Peyer's patch (tissue), 4 donors: Measurements from ENCODE around the gene GRK6. TPM values are rescaled to one million over a fixed set of nuclear protein-coding genes. Genes with fewer than 3 reads are reported as not detected.

ENCODE experiments used
- DNase-seq, 3 donors: peaks; one replicate each; pipeline ENCODE4 v3.0.0-alpha.2; 2017 to 2019
- H3K27ac ChIP-seq, 4 donors: fragments of 200-600 bp; sonication (generic); one replicate each; pipeline ENCODE4 v1.5.1; 2016 to 2019
- H3K27me3 ChIP-seq, 2 donors: fragments of 200-600 bp; sonication (generic); one replicate each; pipeline ENCODE4 v1.5.1; 2019
- H3K36me3 ChIP-seq, 3 donors: fragments of 200-600 bp; sonication (generic); one replicate each; pipeline ENCODE4 v1.5.1; 2016 to 2019
- H3K4me1 ChIP-seq, 4 donors: fragments of 200-600 bp; sonication (generic); one replicate each; pipeline ENCODE4 v1.5.1; 2016 to 2019
- H3K4me3 ChIP-seq, 4 donors: fragments of 200-600 bp; sonication (generic); 1 replicate in 3 of 4; 2 replicates in 1 of 4; pipeline ENCODE4 v1.5.1; 2016 to 2019; ENCODE audit warnings: mild to moderate bottlenecking in 1 of 4
- H3K9me3 ChIP-seq, 4 donors: fragments of 200-600 bp; sonication (generic); one replicate each; pipeline ENCODE4 v1.5.1; 2016 to 2019; ENCODE audit warnings: mild to moderate bottlenecking in 1 of 4
- CTCF ChIP-seq, 6 experiments: fragments of 450-650 bp in 4 of 6; fragments of 200-600 bp in 2 of 6; sonication (generic) in 1 of 6; IDR thresholded peaks; one replicate each; pipeline ENCODE4 v1.5.1; 2017 to 2019; ENCODE audit warnings: antibody characterized with exemption in 6 of 6, mild to moderate bottlenecking in 3 of 6, moderate library complexity in 1 of 6
- POLR2A ChIP-seq, 2 donors: fragments of 450-650 bp; IDR thresholded peaks; one replicate each; pipeline ENCODE4 v1.5.1; 2017; ENCODE audit warnings: antibody characterized with exemption in 2 of 2, mild to moderate bottlenecking in 2 of 2, moderate library complexity in 2 of 2
- total RNA-seq, 4 donors: library from RNA; depleted of rRNA; stranded (reverse); fragments of >200 nt; gene quantifications; one replicate each; pipeline ENCODE4 v1.1.0, GENCODE V29; 2016

The GRK6 gene
- total RNA-seq, 4 donors from 2014 or later, result 36.2 to 140 (median 40.7) TPM

DNA sequence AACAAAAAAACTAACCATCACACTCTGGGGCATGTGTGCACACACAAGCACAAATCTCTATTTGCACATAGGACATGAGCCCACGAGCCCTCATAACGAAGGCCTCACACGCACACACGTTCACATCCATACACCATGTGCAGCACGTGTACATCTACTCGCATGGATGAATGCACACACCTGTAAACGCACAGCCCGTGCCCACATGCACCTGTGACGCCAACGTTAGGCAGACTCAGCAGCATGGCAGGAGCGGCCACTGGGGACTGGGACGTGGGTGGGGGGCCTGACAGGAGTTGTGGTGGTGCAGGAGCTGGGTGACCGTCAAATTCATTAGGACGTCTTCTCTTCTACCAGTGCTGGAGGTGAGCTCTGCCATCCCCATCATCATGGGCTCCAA is 39.1 kb upstream of the GRK6 start:
- Histone ChIP-seq H3K27ac (peak overlapping the region in 1 of 4 donors; percentile 74), H3K4me3 (no peak overlapping the region), H3K4me1 (peaks cover 0 to 29% (median 21%) of the 10 kb centered on the region in 4 donors), H3K36me3 (no peaks in the 10 kb centered on the region), H3K27me3 (no peaks in the 10 kb centered on the region), H3K9me3 (no peaks in the 10 kb centered on the region)
- no peak for DNase-seq
- TF ChIP-seq POLR2A (IDR thresholded peaks at IDR 0.05), result no peak
- TF ChIP-seq CTCF (IDR thresholded peaks at IDR 0.05), result no peak

GRCh38 chr5:177388521-177389052 is 37.9 kb upstream of the GRK6 start:
- peaks cover 0 to 29% (median 21%) of the 10 kb centered on the region in 4 donors for H3K4me1 ChIP-seq
- H3K36me3 ChIP-seq, result no peaks in the 10 kb centered on the region
- peak overlapping the region; percentile 32 to 74 (median 54) for H3K27ac ChIP-seq
- no peak for DNase-seq
- TF ChIP-seq POLR2A (IDR thresholded peaks at IDR 0.05) (no peak), CTCF (IDR thresholded peaks at IDR 0.05) (no peak)
- H3K4me3 ChIP-seq, result no peak overlapping the region
- no peaks in the 10 kb centered on the region for H3K9me3 ChIP-seq
- no peaks in the 10 kb centered on the region for H3K27me3 ChIP-seq

DNA sequence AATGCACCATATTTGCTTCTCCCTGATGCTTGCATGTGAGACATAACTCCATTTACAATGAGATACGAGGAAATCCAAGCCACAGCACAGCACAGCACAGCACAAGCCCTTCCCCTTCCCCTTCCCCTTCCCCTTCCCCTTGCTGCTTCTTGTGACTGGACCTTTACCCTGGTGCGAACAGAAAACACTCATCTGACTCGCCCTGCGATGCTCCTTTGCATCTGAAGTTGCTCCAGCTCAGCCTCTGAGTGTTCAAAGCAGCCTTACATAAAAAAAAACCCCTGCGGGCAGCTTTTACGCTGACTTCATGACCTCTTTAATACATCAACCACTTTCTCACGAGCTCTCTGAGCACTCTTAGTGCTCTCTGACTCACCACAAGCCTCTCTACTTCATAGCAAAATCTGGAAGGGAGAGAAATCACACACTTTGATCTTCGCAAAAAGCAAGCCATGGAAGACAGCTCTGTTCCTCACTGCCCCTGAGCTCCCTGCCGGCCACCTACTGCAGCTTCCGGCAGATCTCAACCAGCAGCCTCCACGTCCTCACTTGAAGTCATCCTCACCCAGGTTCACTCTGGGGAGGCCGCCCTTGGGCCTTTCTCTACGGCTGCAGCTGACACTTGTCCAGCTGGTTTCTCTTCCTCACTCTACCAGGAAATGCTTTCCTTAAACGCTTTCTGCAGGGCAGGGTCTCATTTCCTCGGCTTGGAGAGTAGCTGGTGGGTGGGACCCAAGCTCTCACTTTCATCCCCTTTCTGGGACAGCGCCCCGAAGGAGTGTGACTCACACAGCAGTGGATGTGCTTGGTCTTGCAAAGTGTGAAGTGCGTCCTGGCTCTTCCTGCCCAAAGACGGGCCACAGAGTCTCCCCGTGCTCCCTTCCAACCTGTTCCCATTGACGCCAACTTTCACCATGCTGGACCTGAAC is 37.0 kb upstream of the GRK6 start:
- H3K4me3 ChIP-seq, result no peak overlapping the region
- DNase-seq, result peak in 2 of 3 donors; percentile 57 to 70
- no peaks in the 10 kb centered on the region for H3K9me3 ChIP-seq
- TF ChIP-seq POLR2A (IDR thresholded peaks at IDR 0.05), result no peak
- peak in 1 of 6 experiments; percentile 2 for TF ChIP-seq CTCF (IDR thresholded peaks at IDR 0.05)
- H3K36me3 ChIP-seq, result no peaks in the 10 kb centered on the region
- peak overlapping the region; percentile 32 to 74 (median 54) for H3K27ac ChIP-seq
- no peaks in the 10 kb centered on the region for H3K27me3 ChIP-seq
- peaks cover 0 to 29% (median 21%) of the 10 kb centered on the region in 4 donors for H3K4me1 ChIP-seq

DNA sequence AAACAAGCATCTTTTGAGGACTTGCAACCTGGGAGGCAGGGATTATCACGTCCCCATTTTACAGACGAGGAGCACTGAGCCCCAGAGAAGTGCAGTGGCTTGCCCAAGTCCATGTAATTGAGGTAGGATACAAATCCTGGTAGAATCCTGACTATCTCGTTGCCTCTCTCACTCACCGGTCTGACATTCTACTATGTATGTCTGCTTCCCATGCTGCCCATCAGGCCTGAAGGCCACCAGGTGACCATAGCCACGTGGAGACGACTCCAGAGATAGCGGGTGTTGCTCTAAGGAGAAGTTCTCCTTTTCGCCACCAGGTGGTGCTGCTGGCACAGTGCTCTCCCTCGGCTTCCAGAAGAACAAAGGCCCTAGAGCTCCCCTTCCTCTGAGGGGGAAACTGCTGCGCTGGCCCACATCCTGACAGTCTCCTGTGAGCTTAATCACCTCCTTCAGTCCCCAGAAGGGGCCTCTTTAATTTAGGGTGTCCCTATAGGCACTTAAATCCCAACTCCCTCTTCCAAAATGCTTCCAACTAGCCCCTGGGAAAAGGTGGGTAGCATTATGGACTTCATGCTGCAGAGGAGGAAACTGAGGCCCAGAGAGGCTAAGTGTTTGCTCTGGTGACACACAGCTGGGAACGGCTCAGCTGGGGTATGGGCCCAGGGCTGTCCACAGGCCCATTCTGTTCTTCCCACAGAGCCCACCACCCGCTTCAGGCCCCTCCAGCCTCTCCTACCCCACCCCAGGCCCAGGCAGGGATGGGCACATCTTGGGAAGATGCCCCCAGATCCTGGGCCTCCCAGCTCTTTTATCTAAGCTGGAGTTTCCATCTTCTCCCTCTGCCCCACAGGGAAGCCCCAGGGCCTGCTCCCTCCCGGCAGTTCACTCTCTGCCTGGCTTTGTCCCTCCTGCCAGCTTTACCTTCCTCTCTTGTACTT is 35.8 kb upstream of the GRK6 start:
- DNase-seq, result peak; percentile 83 to 95 (median 87)
- Histone ChIP-seq H3K27me3 (no peaks in the 10 kb centered on the region), H3K36me3 (no peaks in the 10 kb centered on the region), H3K9me3 (no peaks in the 10 kb centered on the region), H3K4me1 (peaks cover 0 to 29% (median 21%) of the 10 kb centered on the region in 4 donors), H3K4me3 (no peak overlapping the region), H3K27ac (peak overlapping the region; percentile 32 to 74 (median 54))
- peak; percentile 96 to 99 (median 98) for TF ChIP-seq CTCF (IDR thresholded peaks at IDR 0.05)
- TF ChIP-seq POLR2A (IDR thresholded peaks at IDR 0.05), result peak in 1 of 2 donors; percentile 41

DNA sequence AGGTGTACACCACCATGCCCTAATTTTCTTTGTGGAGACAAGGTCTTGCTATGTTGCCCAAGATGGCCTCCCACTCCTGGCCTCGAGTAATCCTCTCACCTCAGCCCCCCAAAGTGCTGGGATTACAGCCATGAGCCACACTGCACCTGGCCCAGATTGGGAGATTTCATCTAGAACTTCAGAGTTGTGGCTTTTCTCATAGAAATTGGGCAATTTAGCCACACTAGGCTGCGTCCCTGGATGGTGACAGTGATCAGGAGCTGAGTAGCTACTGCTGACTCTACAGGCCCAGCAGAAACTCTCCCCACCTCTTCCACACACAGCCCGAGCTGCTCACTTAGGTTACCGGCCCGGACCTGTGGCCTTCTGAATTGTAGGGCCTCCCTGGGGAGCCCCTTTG is 33.7 kb upstream of the GRK6 start:
- Histone ChIP-seq H3K4me3 (no peak overlapping the region), H3K9me3 (no peaks in the 10 kb centered on the region), H3K4me1 (peaks cover 0 to 29% (median 21%) of the 10 kb centered on the region in 4 donors), H3K27me3 (no peaks in the 10 kb centered on the region), H3K27ac (no peak overlapping the region), H3K36me3 (no peaks in the 10 kb centered on the region)
- TF ChIP-seq CTCF (IDR thresholded peaks at IDR 0.05) (no peak), POLR2A (IDR thresholded peaks at IDR 0.05) (no peak)
- DNase-seq, result no peak
